Liver (tissue), 9 donors: Measurements from ENCODE around the gene FREM2. TPM values are rescaled to one million over a fixed set of nuclear protein-coding genes. Genes with fewer than 3 reads are reported as not detected.

Experiments
- DNase-seq: peaks from one replicate; pipeline ENCODE4 v3.0.0-alpha.2; 2017; ENCODE audit warnings: low spot score
- H3K27ac ChIP-seq, 2 donors: one replicate each; pipeline ENCODE4 v1.7.0; 2013; ENCODE audit warnings: inconsistent platforms in 2 of 2, low read length in 2 of 2, control low read depth in 1 of 2, low read depth in 1 of 2, mild to moderate bottlenecking in 1 of 2
- H3K27me3 ChIP-seq, 4 donors: one replicate each; pipeline versions ENCODE4 v1.6.1 to v1.7.0; 2013; ENCODE audit warnings: low read length in 3 of 4, inconsistent platforms in 1 of 4, mild to moderate bottlenecking in 1 of 4, moderate library complexity in 1 of 4; ENCODE audit not compliant: control insufficient read depth in 4 of 4, insufficient read depth in 4 of 4
- H3K36me3 ChIP-seq, 4 donors: one replicate each; pipeline versions ENCODE4 v1.6.1 to v1.7.0; 2013; ENCODE audit warnings: low read length in 3 of 4, mild to moderate bottlenecking in 3 of 4, low read depth in 1 of 4, moderate library complexity in 1 of 4; ENCODE audit not compliant: control insufficient read depth in 4 of 4, insufficient read depth in 3 of 4
- H3K4me1 ChIP-seq, 4 donors: one replicate each; pipeline versions ENCODE4 v1.6.1 to v1.7.0; 2013; ENCODE audit warnings: low read length in 3 of 4, mild to moderate bottlenecking in 3 of 4, moderate library complexity in 1 of 4; ENCODE audit not compliant: control insufficient read depth in 4 of 4, insufficient read depth in 4 of 4
- H3K4me3 ChIP-seq, 3 donors: one replicate each; pipeline versions ENCODE4 v1.6.1 to v1.7.0; 2013; ENCODE audit warnings: low read length in 3 of 3, control low read depth in 1 of 3, low read depth in 1 of 3, mild to moderate bottlenecking in 1 of 3
- H3K9ac ChIP-seq, 2 donors: one replicate each; pipeline ENCODE4 v1.7.0; 2013; ENCODE audit warnings: low read length in 2 of 2, mild to moderate bottlenecking in 2 of 2, moderate library complexity in 2 of 2, control low read depth in 1 of 2, low read depth in 1 of 2
- H3K9me3 ChIP-seq, 4 donors: one replicate each; pipeline versions ENCODE4 v1.6.1 to v1.7.0; 2013; ENCODE audit warnings: low read length in 3 of 4; ENCODE audit not compliant: control insufficient read depth in 4 of 4
- EGR1 ChIP-seq, 2 donors: IDR thresholded peaks; 2 replicates each; pipeline ENCODE4 v1.6.1; 2016 to 2018; ENCODE audit warnings: antibody characterized with exemption in 2 of 2, low read depth in 2 of 2
- FOXA1 ChIP-seq: IDR thresholded peaks from 2 replicates; pipeline ENCODE4 v1.6.1; 2016; ENCODE audit warnings: antibody characterized with exemption
- GABPA ChIP-seq, 2 donors: IDR thresholded peaks in 1 of 2; conservative IDR thresholded peaks in 1 of 2; 2 replicates each; pipeline ENCODE4 v1.6.1; 2016; ENCODE audit warnings: antibody characterized with exemption in 2 of 2, mild to moderate bottlenecking in 1 of 2, moderate library complexity in 1 of 2
- HNF4A ChIP-seq, 2 donors: conservative IDR thresholded peaks; 2 replicates each; pipeline ENCODE4 v1.6.1; 2016; ENCODE audit warnings: antibody characterized with exemption in 2 of 2, mild to moderate bottlenecking in 2 of 2
- NR2F2 ChIP-seq: IDR thresholded peaks from 2 replicates; pipeline ENCODE4 v1.6.1; 2016; ENCODE audit warnings: antibody characterized with exemption
- RXRA ChIP-seq, 2 donors: IDR thresholded peaks; 2 replicates each; pipeline ENCODE4 v1.6.1; 2017 to 2018; ENCODE audit warnings: antibody characterized with exemption in 2 of 2, mild to moderate bottlenecking in 1 of 2
- SP1 ChIP-seq: IDR thresholded peaks from 2 replicates; pipeline ENCODE4 v1.6.1; 2018; ENCODE audit warnings: antibody characterized with exemption, mild to moderate bottlenecking
- YY1 ChIP-seq: IDR thresholded peaks from 2 replicates; pipeline ENCODE4 v1.6.1; 2016; ENCODE audit warnings: antibody characterized with exemption, mild to moderate bottlenecking
- whole genome bisulfite sequencing: extraction: QIAGEN DNeasy Blood & Tissue Kit; methylation state at CpG from one replicate; pipeline ENCODE4 v1.1.7; 2013; 5-methylcytosine and 5-hydroxymethylcytosine counted together
- polyA plus RNA-seq, 2 donors: library from polyadenylated mRNA; stranded (reverse) in 1 of 2; unstranded in 1 of 2; fragments of 200-250 nt in 1 of 2; fragments of >200 nt in 1 of 2; fragmentation: Nextera tagmentation in 1 of 2; extraction: Ambion mirVana in 1 of 2; gene quantifications; one replicate each; pipeline versions ENCODE4 v1.2.1 to v1.2.3, GENCODE V29; 2013 to 2015
- total RNA-seq, 2 donors: library from RNA; depleted of rRNA; stranded (reverse); fragments of >200 nt; gene quantifications; one replicate each; pipeline ENCODE4 v1.2.3, GENCODE V29; 2014
- TF ChIP-seq, protein P1 (sequence below): IDR thresholded peaks from 2 replicates; pipeline ENCODE4 v1.6.1; 2016; ENCODE audit warnings: antibody characterized with exemption
- TF ChIP-seq, protein P2 (sequence below): IDR thresholded peaks from 2 replicates; pipeline ENCODE4 v1.6.1; 2016; ENCODE audit warnings: antibody characterized with exemption
- TF ChIP-seq, protein P3 (sequence below): IDR thresholded peaks from 2 replicates; pipeline ENCODE4 v1.6.1; 2016; ENCODE audit warnings: antibody characterized with exemption, mild to moderate bottlenecking
- TF ChIP-seq, protein P4 (sequence below): fragments of 150-350 bp; IDR thresholded peaks from 2 replicates; pipeline ENCODE4 v1.5.1; 2017; ENCODE audit warnings: improper control_type of control experiment, low read depth, low read length; ENCODE audit not compliant: missing input control
- TF ChIP-seq, protein P5 (sequence below): IDR thresholded peaks from 2 replicates; pipeline ENCODE4 v1.6.1; 2016; ENCODE audit warnings: antibody characterized with exemption
- donor health status: healthy.
- donor health status: healthy.
- donor health status: healthy.
- donor health status: healthy.
- donor health status: healthy.

Gene FREM2
- total and polyA plus RNA-seq, 4 donors, result 0.17 to 1.7 (median 0.37) TPM

DNA sequence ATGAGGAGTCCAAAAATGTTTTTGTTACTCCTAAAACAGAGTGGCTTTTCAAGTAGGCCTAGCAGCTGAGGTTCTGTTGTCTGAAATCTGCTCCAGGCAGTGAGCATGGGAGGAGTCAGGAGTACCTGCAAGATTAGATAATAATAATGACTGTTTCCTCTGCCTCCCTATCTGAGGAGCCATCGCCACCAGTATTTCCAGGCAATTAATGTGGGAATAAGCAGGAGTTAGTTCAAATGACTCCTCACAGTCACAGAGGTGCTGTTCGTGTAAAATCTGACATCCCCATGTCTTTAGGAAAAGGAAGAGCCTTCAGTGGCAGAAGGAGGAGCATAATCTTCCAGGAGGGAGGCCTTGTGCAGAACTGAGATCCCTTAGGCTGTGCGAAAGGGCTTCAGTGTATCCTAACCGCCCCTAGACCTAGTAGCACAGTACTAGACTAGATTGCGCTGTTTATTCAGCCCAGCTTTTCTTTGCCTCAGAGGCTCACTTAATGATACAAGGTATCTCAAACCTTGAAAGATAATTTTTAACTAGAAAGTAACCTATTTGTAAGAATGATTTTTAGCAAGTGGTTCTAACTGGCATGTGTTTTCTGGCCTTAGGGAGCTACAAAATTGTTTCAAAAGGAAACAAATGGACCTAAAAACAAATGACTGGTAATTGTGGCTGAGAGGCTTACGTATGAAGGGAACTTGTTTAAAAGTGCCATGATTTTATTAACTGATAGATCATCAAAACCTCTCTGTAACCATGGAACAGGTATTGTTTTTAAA lies 49.0 kb downstream of the FREM2 start:
- WGBS, result 78% methylated on average over 6 of the region's 6 CpGs
- no peaks in the 10 kb centered on the region for H3K27me3 ChIP-seq
- H3K4me3 ChIP-seq, result no peak overlapping the region
- DNase-seq, result no peak
- H3K9ac ChIP-seq, result no peak overlapping the region
- no peaks in the 10 kb centered on the region for H3K36me3 ChIP-seq
- H3K9me3 ChIP-seq, result no peaks in the 10 kb centered on the region
- no peak overlapping the region for H3K27ac ChIP-seq
- TF ChIP-seq FOXA1 (no peak), YY1 (no peak), HNF4A (conservative IDR thresholded peaks at IDR 0.05) (no peak), NR2F2 (no peak), EGR1 (IDR thresholded peaks at IDR 0.05; ENCODE audit: low read depth in 2 of 2) (no peak)
- TF ChIP-seq, protein P1, sequence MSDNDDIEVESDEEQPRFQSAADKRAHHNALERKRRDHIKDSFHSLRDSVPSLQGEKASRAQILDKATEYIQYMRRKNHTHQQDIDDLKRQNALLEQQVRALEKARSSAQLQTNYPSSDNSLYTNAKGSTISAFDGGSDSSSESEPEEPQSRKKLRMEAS, result no peak
- TF ChIP-seq, protein P2, sequence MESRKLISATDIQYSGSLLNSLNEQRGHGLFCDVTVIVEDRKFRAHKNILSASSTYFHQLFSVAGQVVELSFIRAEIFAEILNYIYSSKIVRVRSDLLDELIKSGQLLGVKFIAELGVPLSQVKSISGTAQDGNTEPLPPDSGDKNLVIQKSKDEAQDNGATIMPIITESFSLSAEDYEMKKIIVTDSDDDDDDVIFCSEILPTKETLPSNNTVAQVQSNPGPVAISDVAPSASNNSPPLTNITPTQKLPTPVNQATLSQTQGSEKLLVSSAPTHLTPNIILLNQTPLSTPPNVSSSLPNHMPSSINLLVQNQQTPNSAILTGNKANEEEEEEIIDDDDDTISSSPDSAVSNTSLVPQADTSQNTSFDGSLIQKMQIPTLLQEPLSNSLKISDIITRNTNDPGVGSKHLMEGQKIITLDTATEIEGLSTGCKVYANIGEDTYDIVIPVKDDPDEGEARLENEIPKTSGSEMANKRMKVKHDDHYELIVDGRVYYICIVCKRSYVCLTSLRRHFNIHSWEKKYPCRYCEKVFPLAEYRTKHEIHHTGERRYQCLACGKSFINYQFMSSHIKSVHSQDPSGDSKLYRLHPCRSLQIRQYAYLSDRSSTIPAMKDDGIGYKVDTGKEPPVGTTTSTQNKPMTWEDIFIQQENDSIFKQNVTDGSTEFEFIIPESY, result no peak
- TF ChIP-seq, protein P3, sequence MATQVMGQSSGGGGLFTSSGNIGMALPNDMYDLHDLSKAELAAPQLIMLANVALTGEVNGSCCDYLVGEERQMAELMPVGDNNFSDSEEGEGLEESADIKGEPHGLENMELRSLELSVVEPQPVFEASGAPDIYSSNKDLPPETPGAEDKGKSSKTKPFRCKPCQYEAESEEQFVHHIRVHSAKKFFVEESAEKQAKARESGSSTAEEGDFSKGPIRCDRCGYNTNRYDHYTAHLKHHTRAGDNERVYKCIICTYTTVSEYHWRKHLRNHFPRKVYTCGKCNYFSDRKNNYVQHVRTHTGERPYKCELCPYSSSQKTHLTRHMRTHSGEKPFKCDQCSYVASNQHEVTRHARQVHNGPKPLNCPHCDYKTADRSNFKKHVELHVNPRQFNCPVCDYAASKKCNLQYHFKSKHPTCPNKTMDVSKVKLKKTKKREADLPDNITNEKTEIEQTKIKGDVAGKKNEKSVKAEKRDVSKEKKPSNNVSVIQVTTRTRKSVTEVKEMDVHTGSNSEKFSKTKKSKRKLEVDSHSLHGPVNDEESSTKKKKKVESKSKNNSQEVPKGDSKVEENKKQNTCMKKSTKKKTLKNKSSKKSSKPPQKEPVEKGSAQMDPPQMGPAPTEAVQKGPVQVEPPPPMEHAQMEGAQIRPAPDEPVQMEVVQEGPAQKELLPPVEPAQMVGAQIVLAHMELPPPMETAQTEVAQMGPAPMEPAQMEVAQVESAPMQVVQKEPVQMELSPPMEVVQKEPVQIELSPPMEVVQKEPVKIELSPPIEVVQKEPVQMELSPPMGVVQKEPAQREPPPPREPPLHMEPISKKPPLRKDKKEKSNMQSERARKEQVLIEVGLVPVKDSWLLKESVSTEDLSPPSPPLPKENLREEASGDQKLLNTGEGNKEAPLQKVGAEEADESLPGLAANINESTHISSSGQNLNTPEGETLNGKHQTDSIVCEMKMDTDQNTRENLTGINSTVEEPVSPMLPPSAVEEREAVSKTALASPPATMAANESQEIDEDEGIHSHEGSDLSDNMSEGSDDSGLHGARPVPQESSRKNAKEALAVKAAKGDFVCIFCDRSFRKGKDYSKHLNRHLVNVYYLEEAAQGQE, result no peak
- TF ChIP-seq, protein P4, sequence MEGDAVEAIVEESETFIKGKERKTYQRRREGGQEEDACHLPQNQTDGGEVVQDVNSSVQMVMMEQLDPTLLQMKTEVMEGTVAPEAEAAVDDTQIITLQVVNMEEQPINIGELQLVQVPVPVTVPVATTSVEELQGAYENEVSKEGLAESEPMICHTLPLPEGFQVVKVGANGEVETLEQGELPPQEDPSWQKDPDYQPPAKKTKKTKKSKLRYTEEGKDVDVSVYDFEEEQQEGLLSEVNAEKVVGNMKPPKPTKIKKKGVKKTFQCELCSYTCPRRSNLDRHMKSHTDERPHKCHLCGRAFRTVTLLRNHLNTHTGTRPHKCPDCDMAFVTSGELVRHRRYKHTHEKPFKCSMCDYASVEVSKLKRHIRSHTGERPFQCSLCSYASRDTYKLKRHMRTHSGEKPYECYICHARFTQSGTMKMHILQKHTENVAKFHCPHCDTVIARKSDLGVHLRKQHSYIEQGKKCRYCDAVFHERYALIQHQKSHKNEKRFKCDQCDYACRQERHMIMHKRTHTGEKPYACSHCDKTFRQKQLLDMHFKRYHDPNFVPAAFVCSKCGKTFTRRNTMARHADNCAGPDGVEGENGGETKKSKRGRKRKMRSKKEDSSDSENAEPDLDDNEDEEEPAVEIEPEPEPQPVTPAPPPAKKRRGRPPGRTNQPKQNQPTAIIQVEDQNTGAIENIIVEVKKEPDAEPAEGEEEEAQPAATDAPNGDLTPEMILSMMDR, result no peak
- TF ChIP-seq, protein P5, sequence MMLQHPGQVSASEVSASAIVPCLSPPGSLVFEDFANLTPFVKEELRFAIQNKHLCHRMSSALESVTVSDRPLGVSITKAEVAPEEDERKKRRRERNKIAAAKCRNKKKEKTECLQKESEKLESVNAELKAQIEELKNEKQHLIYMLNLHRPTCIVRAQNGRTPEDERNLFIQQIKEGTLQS, result no peak
- H3K4me1 ChIP-seq, result no peaks in the 10 kb centered on the region

DNA sequence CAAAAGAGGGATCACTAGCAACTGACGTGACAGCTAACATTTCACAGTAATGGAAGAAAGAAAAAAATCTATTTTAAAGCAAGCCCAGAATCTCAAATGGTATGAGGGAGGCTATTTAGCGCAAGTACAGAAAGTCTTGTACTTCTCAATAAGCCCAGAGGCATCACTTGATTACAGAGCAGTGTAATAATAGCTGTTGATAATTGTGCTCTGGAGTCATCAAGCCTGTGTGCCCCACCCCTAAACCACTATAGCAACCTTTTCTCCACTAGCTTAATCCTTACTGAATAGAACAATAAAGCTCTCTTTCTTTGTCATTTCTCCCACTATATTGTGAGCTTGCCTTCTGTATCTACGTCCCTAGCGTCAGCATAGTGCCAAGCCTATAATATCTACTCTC lies 56.6 kb downstream of the FREM2 start:
- Histone ChIP-seq H3K4me1 (no peaks in the 10 kb centered on the region), H3K27ac (no peak overlapping the region), H3K27me3 (peaks cover 0 to 4% (median 0%) of the 10 kb centered on the region in 4 donors), H3K4me3 (no peak overlapping the region), H3K36me3 (no peaks in the 10 kb centered on the region), H3K9ac (no peak overlapping the region), H3K9me3 (no peaks in the 10 kb centered on the region)
- DNase-seq, result no peak
- WGBS, result 70% methylated on average over 4 of the region's 4 CpGs
- TF ChIP-seq HNF4A (conservative IDR thresholded peaks at IDR 0.05), result no peak
- TF ChIP-seq SP1, result no peak
- no peak for TF ChIP-seq RXRA (IDR thresholded peaks at IDR 0.05)
- TF ChIP-seq, protein P3, result no peak
- TF ChIP-seq, protein P5, result no peak
- TF ChIP-seq YY1, result no peak
- TF ChIP-seq FOXA1, result no peak
- TF ChIP-seq NR2F2, result no peak
- TF ChIP-seq, protein P2, result no peak
- TF ChIP-seq GABPA (IDR thresholded peaks at IDR 0.05 in 1 of 2, conservative IDR thresholded peaks at IDR 0.05 in 1 of 2), result no peak
